Measurements from ENCODE around the gene ISG20. TPM values are rescaled to one million over a fixed set of nuclear protein-coding genes. Genes with fewer than 3 reads are reported as not detected.

The ISG20 gene
- total and polyA plus RNA-seq, 8 donors = 3.0 to 14.2 (median 7.2) TPM

GRCh38 chr15:88674661-88675060 is 35.8 kb downstream of the ISG20 start:
- H3K27me3 ChIP-seq = no peaks in the 10 kb centered on the region
- intact Hi-C loops (cut with DNase I) = no loop called here
- WGBS, 2 donors = 79 to 81% methylated on average over 4 of the region's 4 CpGs
- H3K4me3 ChIP-seq = no peak overlapping the region
- FAIRE-seq (no peak), DNase-seq (no peak), ATAC-seq (no peak)
- no peak overlapping the region for H3K27ac ChIP-seq
- H3K36me3 ChIP-seq = no peaks in the 10 kb centered on the region
- TF ChIP-seq, protein P1, sequence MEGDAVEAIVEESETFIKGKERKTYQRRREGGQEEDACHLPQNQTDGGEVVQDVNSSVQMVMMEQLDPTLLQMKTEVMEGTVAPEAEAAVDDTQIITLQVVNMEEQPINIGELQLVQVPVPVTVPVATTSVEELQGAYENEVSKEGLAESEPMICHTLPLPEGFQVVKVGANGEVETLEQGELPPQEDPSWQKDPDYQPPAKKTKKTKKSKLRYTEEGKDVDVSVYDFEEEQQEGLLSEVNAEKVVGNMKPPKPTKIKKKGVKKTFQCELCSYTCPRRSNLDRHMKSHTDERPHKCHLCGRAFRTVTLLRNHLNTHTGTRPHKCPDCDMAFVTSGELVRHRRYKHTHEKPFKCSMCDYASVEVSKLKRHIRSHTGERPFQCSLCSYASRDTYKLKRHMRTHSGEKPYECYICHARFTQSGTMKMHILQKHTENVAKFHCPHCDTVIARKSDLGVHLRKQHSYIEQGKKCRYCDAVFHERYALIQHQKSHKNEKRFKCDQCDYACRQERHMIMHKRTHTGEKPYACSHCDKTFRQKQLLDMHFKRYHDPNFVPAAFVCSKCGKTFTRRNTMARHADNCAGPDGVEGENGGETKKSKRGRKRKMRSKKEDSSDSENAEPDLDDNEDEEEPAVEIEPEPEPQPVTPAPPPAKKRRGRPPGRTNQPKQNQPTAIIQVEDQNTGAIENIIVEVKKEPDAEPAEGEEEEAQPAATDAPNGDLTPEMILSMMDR (IDR thresholded peaks at IDR 0.05) = no peak
- H3K9me3 ChIP-seq = no peaks in the 10 kb centered on the region
- no peaks in the 10 kb centered on the region for H3K4me1 ChIP-seq

GRCh38 chr15:88678755-88679154 is 39.9 kb downstream of the ISG20 start:
- ATAC-seq (no peak), DNase-seq (no peak), FAIRE-seq (no peak)
- intact Hi-C loops (cut with DNase I) = no loop called here
- no peak overlapping the region for H3K27ac ChIP-seq
- H3K9me3 ChIP-seq = no peaks in the 10 kb centered on the region
- no peaks in the 10 kb centered on the region for H3K27me3 ChIP-seq
- WGBS, 2 donors = 88 to 94% methylated on average over 6 of the region's 6 CpGs
- TF ChIP-seq, protein P1 (IDR thresholded peaks at IDR 0.05) = no peak
- H3K4me1 ChIP-seq = peaks cover 0 to 3% (median 0%) of the 10 kb centered on the region in 3 donors
- H3K4me3 ChIP-seq = no peak overlapping the region
- no peaks in the 10 kb centered on the region for H3K36me3 ChIP-seq

DNA sequence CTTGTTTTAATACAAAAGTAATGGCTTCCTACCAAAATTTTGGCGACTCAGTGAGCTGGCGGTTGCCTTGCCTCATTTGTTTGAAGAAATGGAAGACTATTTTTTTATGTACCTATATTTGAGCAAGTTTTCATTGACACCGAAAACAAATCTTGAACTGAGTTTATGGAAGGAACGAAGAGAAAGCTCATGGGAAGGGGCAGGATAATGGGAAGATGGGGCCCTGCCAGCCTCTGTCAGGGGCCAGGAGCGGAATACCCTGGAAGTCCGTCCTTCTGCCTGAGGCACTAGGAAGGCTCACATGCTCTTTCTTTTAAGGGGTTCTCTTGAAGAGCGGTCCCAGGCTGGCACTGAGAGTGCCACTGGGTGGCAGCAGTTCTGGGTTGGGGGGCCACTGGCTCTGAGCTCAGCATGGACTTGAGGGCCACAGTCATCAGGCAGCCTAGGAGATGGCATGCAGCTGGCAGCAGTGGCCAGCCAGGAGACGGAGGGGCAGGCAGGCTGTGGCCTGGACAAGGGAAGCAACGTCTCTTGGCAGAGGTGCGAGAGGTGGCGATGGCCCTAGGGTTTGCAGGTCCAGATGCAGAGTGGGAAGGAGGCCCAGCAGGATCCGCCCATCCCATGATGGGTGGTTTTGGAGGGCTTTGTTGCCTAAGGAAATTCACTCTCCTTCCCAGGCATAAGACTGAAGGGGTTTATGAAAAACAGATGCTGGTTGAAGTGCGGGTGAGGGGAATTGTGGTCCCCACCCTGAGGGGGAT is 41.6 kb downstream of the ISG20 start:
- intact Hi-C loops (cut with DNase I) = no loop called here
- Histone ChIP-seq H3K36me3 (no peaks in the 10 kb centered on the region), H3K27me3 (no peaks in the 10 kb centered on the region), H3K4me3 (no peak overlapping the region), H3K4me1 (peaks cover 0 to 3% (median 0%) of the 10 kb centered on the region in 3 donors), H3K9me3 (no peaks in the 10 kb centered on the region), H3K27ac (no peak overlapping the region)
- ATAC-seq (no peak), FAIRE-seq (no peak), DNase-seq (no peak)
- TF ChIP-seq, protein P1 (IDR thresholded peaks at IDR 0.05) = no peak
- 95% methylated on average over 13 of the region's 13 CpGs for WGBS, 2 donors

DNA sequence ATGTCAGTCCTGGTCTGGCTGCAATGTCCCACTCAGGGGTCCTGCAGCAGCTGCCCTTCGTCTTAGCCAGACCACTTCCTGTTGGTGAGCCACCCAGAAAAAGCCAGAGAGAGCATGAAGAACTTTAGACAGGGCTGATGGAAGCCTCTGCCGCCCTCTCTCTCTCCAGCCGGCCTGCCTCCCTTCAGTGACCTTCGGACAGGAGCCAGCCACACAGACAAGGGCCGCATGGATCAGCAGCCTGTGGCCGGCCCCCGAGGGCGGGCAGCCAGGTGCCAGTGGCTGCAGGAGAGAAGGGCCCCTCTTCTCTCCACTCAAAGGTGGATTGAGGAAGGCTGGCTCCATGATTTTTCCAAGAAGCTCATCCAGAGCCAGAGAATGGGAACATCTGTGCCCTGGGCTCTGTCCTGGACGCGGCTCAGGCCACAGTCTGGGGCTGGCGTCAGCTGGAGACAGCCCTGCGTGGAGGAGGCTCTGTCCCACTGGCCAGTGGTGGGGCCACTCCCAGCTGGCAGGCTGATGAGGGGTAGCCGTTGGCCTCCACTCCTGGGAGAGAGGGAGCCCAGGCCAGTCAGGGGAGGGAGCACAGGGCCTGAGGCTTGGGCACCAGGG is 42.9 kb downstream of the ISG20 start:
- Histone ChIP-seq H3K9me3 (no peaks in the 10 kb centered on the region), H3K4me3 (no peak overlapping the region), H3K36me3 (no peaks in the 10 kb centered on the region), H3K4me1 (peaks cover 0 to 3% (median 0%) of the 10 kb centered on the region in 3 donors), H3K27ac (peak overlapping the region in 1 of 4 donors; percentile 19), H3K27me3 (no peaks in the 10 kb centered on the region)
- DNase-seq (peak; percentile 48 to 80 (median 64)), FAIRE-seq (no peak), ATAC-seq (peak; percentile 86 to 98 (median 93))
- 11 to 17% methylated on average over 13 of the region's 13 CpGs for WGBS, 2 donors
- intact Hi-C loops (cut with DNase I) = no loop called here
- TF ChIP-seq, protein P1 (IDR thresholded peaks at IDR 0.05) = no peak

- TF ChIP-seq, protein P1 (IDR thresholded peaks at IDR 0.05) = no peak
- DNase-seq = no peak
- ATAC-seq = no peak
- H3K9me3 ChIP-seq = no peaks in the 10 kb centered on the region
- H3K36me3 ChIP-seq = no peaks in the 10 kb centered on the region
- no peak overlapping the region for H3K4me3 ChIP-seq
- no peaks in the 10 kb centered on the region for H3K27me3 ChIP-seq
- no peak for FAIRE-seq
- H3K27ac ChIP-seq = no peak overlapping the region
- intact Hi-C loops (cut with DNase I) = no loop called here
- WGBS, 2 donors = 62 to 63% methylated on average over 3 of the region's 3 CpGs
- peaks cover 0 to 3% (median 0%) of the 10 kb centered on the region in 3 donors for H3K4me1 ChIP-seq
These were observed 45.5 kb downstream of the ISG20 start for GRCh38 chr15:88684345-88684744.
